T-cell (primary cell): ENCODE results near the gene CCNY. TPM values are rescaled to one million over a fixed set of nuclear protein-coding genes. Genes with fewer than 3 reads are reported as not detected.
A peak's percentile ranks its signal among the peaks of the same experiment; 100 is the strongest.

Experiments used
- ATAC-seq, 4 experiments: fragments of 200-7000 bp in 3 of 4; fragments of 150-1000 bp in 1 of 4; cut with Tn5 transposase; replicated peaks in 1 of 4; 1 replicate in 3 of 4; 2 replicates in 1 of 4; pipeline ENCODE4 v1.10.0; 2021; ENCODE audit warnings: moderate library complexity in 3 of 4, mild to moderate bottlenecking in 2 of 4, moderate number of reproducible peaks in 1 of 4
- CTCF ChIA-PET, 2 donors: fragments of 300-600 bp; sonication (Branson Sonifier 250); formaldehyde crosslinking; loops; one replicate each; lab custom pipeline; 2022; ENCODE audit warnings: antibody characterized with exemption in 2 of 2; lab: Charles Lee
- POLR2A ChIA-PET, 2 donors: fragments of 300-600 bp; sonication (Branson Sonifier 250); formaldehyde crosslinking; loops; one replicate each; lab custom pipeline; 2022; ENCODE audit warnings: antibody characterized with exemption in 2 of 2; lab: Charles Lee
- DNase-seq, 35 experiments: peaks; one replicate each; pipeline versions ENCODE4 v3.0.0 to v3.0.0-alpha.2; 2013 to 2023
- H3K27ac ChIP-seq: one replicate; pipeline ENCODE4 v1.5.1; 2013; ENCODE audit warnings: low read length
- H3K27me3 ChIP-seq, 2 experiments: replicated peaks in 1 of 2; 1 replicate in 1 of 2; 2 replicates in 1 of 2; pipeline versions ENCODE4 v1.6.1 to v1.7.0; 2013; ENCODE audit warnings: low read length in 1 of 2, mixed read lengths in 1 of 2; ENCODE audit not compliant: control insufficient read depth in 2 of 2, insufficient read depth in 2 of 2; ENCODE audit errors: extremely low read depth in 1 of 2
- H3K36me3 ChIP-seq, 2 donors: 1 replicate in 1 of 2; 2 replicates in 1 of 2; pipeline versions ENCODE4 v1.6.1 to v1.7.0; 2013; ENCODE audit warnings: low read length in 1 of 2; ENCODE audit not compliant: control insufficient read depth in 2 of 2, insufficient read depth in 1 of 2; ENCODE audit errors: extremely low read depth in 1 of 2
- H3K4me1 ChIP-seq, 2 experiments: 1 replicate in 1 of 2; 2 replicates in 1 of 2; pipeline versions ENCODE4 v1.6.1 to v1.7.0; 2013; ENCODE audit warnings: low read length in 2 of 2, mixed read lengths in 1 of 2; ENCODE audit not compliant: insufficient read depth in 2 of 2, control insufficient read depth in 1 of 2; ENCODE audit errors: extremely low read depth in 1 of 2
- H3K4me3 ChIP-seq, 2 donors: 1 replicate in 1 of 2; 2 replicates in 1 of 2; pipeline versions ENCODE4 v1.5.1 to v1.7.0; 2013; ENCODE audit warnings: mild to moderate bottlenecking in 2 of 2, low read length in 1 of 2, moderate library complexity in 1 of 2; ENCODE audit not compliant: control insufficient read depth in 1 of 2; ENCODE audit errors: extremely low read depth in 1 of 2
- H3K9me3 ChIP-seq: 2 replicates; pipeline ENCODE4 v1.7.0; 2013
- H3K27ac Mint-ChIP-seq, 2 donors: one replicate each; pipeline ENCODE4 v1.8.0; 2020 to 2021; ENCODE audit warnings: mild to moderate bottlenecking in 2 of 2, mixed read lengths in 2 of 2
- H3K27me3 Mint-ChIP-seq, 2 donors: one replicate each; pipeline ENCODE4 v1.8.0; 2021 to 2022; ENCODE audit warnings: mixed read lengths in 2 of 2
- H3K36me3 Mint-ChIP-seq: one replicate; pipeline ENCODE4 v1.8.0; 2021; ENCODE audit warnings: mixed read lengths
- H3K4me1 Mint-ChIP-seq, 3 donors: one replicate each; pipeline ENCODE4 v1.8.0; 2020 to 2022; ENCODE audit warnings: mixed read lengths in 3 of 3, mild to moderate bottlenecking in 1 of 3
- H3K4me3 Mint-ChIP-seq, 3 donors: one replicate each; pipeline ENCODE4 v1.8.0; 2020 to 2022; ENCODE audit warnings: mild to moderate bottlenecking in 3 of 3, mixed read lengths in 3 of 3, moderate library complexity in 3 of 3
- H3K9me3 Mint-ChIP-seq, 3 donors: one replicate each; pipeline ENCODE4 v1.8.0; 2020 to 2022; ENCODE audit warnings: mixed read lengths in 3 of 3
- WGBS: methylation state at CpG from one replicate; pipeline ENCODE4 v1.1.5; 2013; ENCODE audit warnings: missing lambda C conversion rate; ENCODE audit not compliant: insufficient coverage; 5-methylcytosine and 5-hydroxymethylcytosine counted together
- total RNA-seq, 35 experiments: library from RNA in 6 of 35; stranded (reverse) in 6 of 35; fragments of 120-200 nt in 1 of 35; gene quantifications; one replicate each; pipeline versions ENCODE4 v1.2.1 to v1.2.4 and lab custom pipeline; 2013 to 2026

Gene CCNY
- total RNA-seq, 5 donors from 2014 or later (not counting 1 experiment from before 2014, with no cell fraction given), result 62.5 to 75.2 (median 62.8) TPM

- POLR2A ChIA-PET, result no interaction called here
- no peaks in the 10 kb centered on the region for H3K4me1 Mint-ChIP-seq
- WGBS, result 76% methylated on average over 2 of the region's 3 CpGs
Measured at GRCh38 chr10:35579116-35579515, 242.8 kb downstream of the CCNY start.

GRCh38 chr10:35579726-35580422, 243.6 kb downstream of the CCNY start:
- no peak overlapping the region for H3K27ac ChIP-seq
- no peak for DNase-seq
- H3K9me3 Mint-ChIP-seq, result peaks cover 2 to 9% (median 4%) of the 10 kb centered on the region in 3 donors
- peaks cover 3 to 4% of the 10 kb centered on the region in 2 donors for H3K36me3 ChIP-seq
- no peaks in the 10 kb centered on the region for H3K4me1 Mint-ChIP-seq
- H3K4me3 Mint-ChIP-seq, result no peak overlapping the region
- ChIA-PET CTCF (no interaction called here), POLR2A (no interaction called here)
- WGBS, result 86% methylated on average over 3 of the region's 12 CpGs
- no peak for ATAC-seq
- no peak overlapping the region for H3K4me3 ChIP-seq
- H3K27ac Mint-ChIP-seq, result no peak overlapping the region
- H3K36me3 Mint-ChIP-seq, result peaks cover 6% of the 10 kb centered on the region
- H3K4me1 ChIP-seq, result peaks cover 0 to 3% of the 10 kb centered on the region in 2 experiments
- H3K9me3 ChIP-seq, result no peaks in the 10 kb centered on the region
- H3K27me3 Mint-ChIP-seq, result peaks cover 0 to 4% of the 10 kb centered on the region in 2 donors
- peaks cover 0 to 7% of the 10 kb centered on the region in 2 experiments for H3K27me3 ChIP-seq

More at GRCh38 chr10:35579116-35579515, 242.8 kb downstream of the CCNY start:
- Mint-ChIP-seq H3K9me3 (peaks cover 2 to 9% (median 4%) of the 10 kb centered on the region in 3 donors), H3K27me3 (no peaks in the 10 kb centered on the region), H3K27ac (no peak overlapping the region), H3K4me3 (no peak overlapping the region), H3K36me3 (peaks cover 12% of the 10 kb centered on the region)
- DNase-seq (no peak), ATAC-seq (no peak)
- Histone ChIP-seq H3K27me3 (peaks cover 0 to 2% of the 10 kb centered on the region in 2 experiments), H3K36me3 (peaks cover 3 to 4% of the 10 kb centered on the region in 2 donors), H3K9me3 (no peaks in the 10 kb centered on the region), H3K4me1 (peaks cover 0 to 3% of the 10 kb centered on the region in 2 experiments), H3K4me3 (no peak overlapping the region), H3K27ac (no peak overlapping the region)
- CTCF ChIA-PET, result no interaction called here

DNA sequence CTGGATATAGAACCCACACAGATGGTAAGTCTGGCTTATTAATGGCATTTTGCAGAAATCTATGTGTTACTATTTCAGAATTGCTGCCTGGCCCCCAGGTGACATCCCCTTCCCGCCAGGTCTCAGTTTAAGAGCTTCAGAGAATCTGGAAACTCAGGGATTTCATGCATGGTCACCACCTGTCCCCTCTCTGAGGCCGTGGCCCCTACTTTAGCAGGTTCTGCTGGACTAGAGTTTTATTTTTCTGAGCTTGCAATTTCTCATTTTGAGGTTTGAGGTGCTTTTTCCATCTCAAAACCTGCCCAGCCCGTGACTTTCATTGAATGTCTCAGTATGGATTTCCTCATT, 244.1 kb downstream of the CCNY start:
- Mint-ChIP-seq H3K27me3 (peaks cover 0 to 4% of the 10 kb centered on the region in 2 donors), H3K27ac (no peak overlapping the region), H3K4me1 (no peaks in the 10 kb centered on the region), H3K9me3 (peaks cover 2 to 6% (median 4%) of the 10 kb centered on the region in 3 donors), H3K36me3 (peaks cover 3% of the 10 kb centered on the region), H3K4me3 (no peak overlapping the region)
- WGBS, result 71% methylated on average over 3 of the region's 3 CpGs
- no peak for ATAC-seq
- Histone ChIP-seq H3K27me3 (peaks cover 0 to 12% of the 10 kb centered on the region in 2 experiments), H3K27ac (no peak overlapping the region), H3K4me3 (no peak overlapping the region), H3K4me1 (peaks cover 0 to 3% of the 10 kb centered on the region in 2 experiments), H3K36me3 (peaks cover 0 to 3% of the 10 kb centered on the region in 2 donors), H3K9me3 (no peaks in the 10 kb centered on the region)
- ChIA-PET POLR2A (no interaction called here), CTCF (no interaction called here)
- DNase-seq, result no peak

DNA sequence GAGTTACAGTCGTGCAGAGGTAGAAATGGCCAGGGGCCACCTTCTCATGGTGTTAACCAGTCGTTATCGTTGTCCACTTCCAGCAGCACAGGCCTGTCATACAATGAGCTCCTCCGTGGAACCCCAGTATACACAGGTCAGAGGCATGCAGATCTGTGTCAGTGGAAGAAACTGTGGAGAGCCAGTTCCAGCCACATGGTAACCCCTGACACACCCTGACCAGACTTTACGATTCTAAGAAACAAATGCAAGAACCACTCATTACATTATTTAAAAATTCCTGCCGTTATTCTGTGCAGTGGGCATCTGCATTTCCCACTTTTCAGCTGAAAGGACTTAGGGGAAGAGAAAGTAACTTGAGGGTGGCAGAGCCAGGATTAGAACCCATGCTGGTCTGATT, 245.3 kb downstream of the CCNY start:
- ChIA-PET POLR2A (no interaction called here), CTCF (no interaction called here)
- Histone ChIP-seq H3K27ac (no peak overlapping the region), H3K4me3 (no peak overlapping the region), H3K4me1 (peaks cover 0 to 8% of the 10 kb centered on the region in 2 experiments), H3K36me3 (peaks cover 0 to 3% of the 10 kb centered on the region in 2 donors), H3K27me3 (peaks cover 0 to 14% of the 10 kb centered on the region in 2 experiments), H3K9me3 (no peaks in the 10 kb centered on the region)
- whole genome bisulfite sequencing, result 83% methylated on average over 1 of the region's 6 CpGs
- DNase-seq (no peak), ATAC-seq (no peak)
- Mint-ChIP-seq H3K27me3 (peaks cover 0 to 4% of the 10 kb centered on the region in 2 donors), H3K9me3 (peaks cover 2 to 5% (median 4%) of the 10 kb centered on the region in 3 donors), H3K36me3 (no peaks in the 10 kb centered on the region), H3K4me1 (peaks cover 0 to 2% (median 0%) of the 10 kb centered on the region in 3 donors), H3K4me3 (no peak overlapping the region), H3K27ac (no peak overlapping the region)

GRCh38 chr10:35584946-35585345, 248.6 kb downstream of the CCNY start:
- Mint-ChIP-seq H3K9me3 (no peaks in the 10 kb centered on the region), H3K36me3 (no peaks in the 10 kb centered on the region), H3K4me1 (peaks cover 0 to 2% (median 0%) of the 10 kb centered on the region in 3 donors), H3K4me3 (no peak overlapping the region), H3K27me3 (peaks cover 4 to 11% of the 10 kb centered on the region in 2 donors), H3K27ac (no peak overlapping the region)
- Histone ChIP-seq H3K27me3 (peaks cover 0 to 26% of the 10 kb centered on the region in 2 experiments), H3K36me3 (no peaks in the 10 kb centered on the region), H3K27ac (no peak overlapping the region), H3K4me3 (no peak overlapping the region), H3K9me3 (no peaks in the 10 kb centered on the region), H3K4me1 (peaks cover 0 to 13% of the 10 kb centered on the region in 2 experiments)
- DNase-seq (no peak), ATAC-seq (no peak)
- WGBS, result 93% methylated on average over 8 of the region's 9 CpGs
- ChIA-PET CTCF (no interaction called here), POLR2A (no interaction called here)

DNA sequence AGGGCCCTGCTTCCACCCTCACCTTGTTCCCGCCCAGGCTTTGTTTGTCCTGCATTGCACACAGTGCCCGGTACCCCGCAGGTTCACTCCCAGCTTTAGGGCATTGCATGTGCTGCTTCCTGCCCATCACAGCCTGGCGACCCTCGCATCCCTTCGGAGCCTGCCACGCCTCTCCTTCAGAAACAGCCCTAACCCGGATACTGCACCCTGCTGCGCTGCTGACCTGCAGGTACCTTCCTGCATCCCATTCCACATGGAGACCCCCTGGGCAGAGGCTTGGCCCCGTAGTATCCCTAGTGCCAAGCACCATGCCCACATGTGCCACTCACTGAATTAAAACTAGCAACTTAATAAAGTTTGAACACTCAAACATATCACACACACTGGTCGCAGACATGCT, 249.0 kb downstream of the CCNY start:
- no peak for DNase-seq
- ChIA-PET CTCF (no interaction called here), POLR2A (no interaction called here)
- ATAC-seq, result peak in 1 of 4 experiments; percentile 14
- Histone ChIP-seq H3K36me3 (no peaks in the 10 kb centered on the region), H3K4me1 (peaks cover 0 to 13% of the 10 kb centered on the region in 2 experiments), H3K9me3 (no peaks in the 10 kb centered on the region), H3K27me3 (peaks cover 0 to 27% of the 10 kb centered on the region in 2 experiments), H3K27ac (no peak overlapping the region), H3K4me3 (no peak overlapping the region)
- H3K4me1 Mint-ChIP-seq, result peaks cover 0 to 2% (median 0%) of the 10 kb centered on the region in 3 donors
- peaks cover 4 to 11% of the 10 kb centered on the region in 2 donors for H3K27me3 Mint-ChIP-seq
- H3K9me3 Mint-ChIP-seq, result no peaks in the 10 kb centered on the region
- H3K27ac Mint-ChIP-seq, result no peak overlapping the region
- WGBS, result 92% methylated on average over 7 of the region's 11 CpGs
- H3K36me3 Mint-ChIP-seq, result no peaks in the 10 kb centered on the region
- no peak overlapping the region for H3K4me3 Mint-ChIP-seq
